OCI-LY3 (cell line): ENCODE results near the gene DDX20.
"Not testable (repeated sequence)": the region's sequence is repeated elsewhere in the genome, so short reads cannot be mapped to it uniquely, and the experiment has no call there.

Source experiments
- H2AFZ ChIP-seq: fragments of 200-600, 300-600 bp; shearing (Covaris generic); 2 replicates; pipeline ENCODE4 v1.6.0; 2014; ENCODE audit warnings: antibody characterized with exemption, low read depth, low read length
- H3K27ac ChIP-seq: fragments of 200-600, 300-600 bp; sonication (generic); 2 replicates; pipeline ENCODE4 v1.5.1; 2014; ENCODE audit warnings: mild to moderate bottlenecking, low read length, moderate library complexity, mixed read lengths
- H3K27me3 ChIP-seq: fragments of 200-600, 300-600 bp; sonication (generic); 2 replicates; pipeline ENCODE4 v1.6.1; 2014; ENCODE audit warnings: low read depth, low read length, mixed read lengths
- H3K36me3 ChIP-seq: fragments of 200-600, 300-600 bp; sonication (generic); replicated peaks from 2 replicates; pipeline ENCODE3; 2014; ENCODE audit warnings: low read depth, low read length, mixed read lengths
- H3K4me1 ChIP-seq: fragments of 300-600, 200-600 bp; sonication (generic); 2 replicates; pipeline ENCODE4 v1.6.1; 2014; ENCODE audit warnings: low read length, mixed read lengths
- H3K4me2 ChIP-seq: fragments of 200-600, 300-600 bp; sonication (generic); 2 replicates; pipeline ENCODE4 v1.6.1; 2014; ENCODE audit warnings: low read length, mixed read lengths
- H3K4me3 ChIP-seq: fragments of 300-600, 200-600 bp; sonication (generic); 2 replicates; pipeline ENCODE4 v1.5.1; 2014; ENCODE audit warnings: antibody characterized with exemption, mild to moderate bottlenecking, low read length, moderate library complexity
- H3K79me2 ChIP-seq: fragments of 300-600, 200-600 bp; shearing (Covaris generic); 2 replicates; pipeline ENCODE4 v1.6.1; 2014; ENCODE audit warnings: mild to moderate bottlenecking, low read length, mixed read lengths
- H3K9ac ChIP-seq: fragments of 300-600, 200-600 bp; shearing (Covaris generic); 2 replicates; pipeline ENCODE4 v1.6.0; 2014; ENCODE audit warnings: mild to moderate bottlenecking, low read length, moderate library complexity
- H3K9me3 ChIP-seq: fragments of 200-600, 300-600 bp; shearing (Covaris generic); 2 replicates; pipeline ENCODE4 v1.6.1; 2014; ENCODE audit warnings: low read length, mixed read lengths; ENCODE audit not compliant: insufficient read depth
- H4K20me1 ChIP-seq: fragments of 200-600, 300-600 bp; sonication (generic); 2 replicates; pipeline ENCODE4 v1.6.1; 2016; ENCODE audit warnings: low read length, mixed read lengths; ENCODE audit not compliant: insufficient read depth
- CTCF ChIP-seq: fragments of 200-600, 300-600 bp; sonication (generic); IDR thresholded peaks from 2 replicates; pipeline ENCODE4 v1.5.1; 2014; ENCODE audit warnings: antibody characterized with exemption, low read length, low read depth
- EZH2phosphoT487 ChIP-seq: fragments of 200-600 bp; shearing (Covaris generic); IDR thresholded peaks from 2 replicates; pipeline ENCODE4 v1.6.1; 2018; ENCODE audit warnings: antibody characterized with exemption, mixed run types, low read depth

DDX20 gene

GRCh38 chr1:111739194-111739924 lies 16.3 kb upstream of the DDX20 start, which contains the start of gene INKA2:
Gene INKA2 (minus strand): TSS chr1:111739395. CDS start chr1:111739242, 153 bp downstream.
- H4K20me1 ChIP-seq = 0 out of 2 replicates have a peak, but pooled peaks cover 7% of the 10 kb centered on the region
- TF ChIP-seq EZH2phosphoT487 (no peak), CTCF (no peak)

GRCh38 chr1:111739925-111740765 lies 15.6 kb upstream of the DDX20 start:
- Histone ChIP-seq H3K4me3 (peak overlapping the region; percentile 98), H3K79me2 (0 out of 2 replicates have a peak, but pooled peaks cover 3% of the 10 kb centered on the region), H3K4me1 (peaks cover 12% of the 10 kb centered on the region), H3K9me3 (no peaks in the 10 kb centered on the region), H3K27me3 (no peaks in the 10 kb centered on the region), H3K27ac (no peak overlapping the region), H3K36me3 (no peaks in the 10 kb centered on the region), H3K4me2 (peak overlapping the region; percentile 89), H4K20me1 (0 out of 2 replicates have a peak, but pooled peaks cover 7% of the 10 kb centered on the region), H2AFZ (peak overlapping the region; percentile 47; the same call in 1 of the 2 replicates), H3K9ac (peak overlapping the region; percentile 56)
- TF ChIP-seq CTCF (0 out of 2 replicates have a peak, but pooled peaks have one; percentile 16), EZH2phosphoT487 (no peak)

More at GRCh38 chr1:111739194-111739924, 16.3 kb upstream of the DDX20 start, which contains the start of gene INKA2:
- no peaks in the 10 kb centered on the region for H3K36me3 ChIP-seq
- peaks cover 12% of the 10 kb centered on the region for H3K4me1 ChIP-seq
- no peaks in the 10 kb centered on the region for H3K9me3 ChIP-seq
- H3K27me3 ChIP-seq = no peaks in the 10 kb centered on the region
- peak within 1 kb of the TSS; percentile 65 for H2AFZ ChIP-seq
- H3K4me2 ChIP-seq = peak within 1 kb of the TSS; percentile 89
- H3K79me2 ChIP-seq = 0 out of 2 replicates have a peak, but pooled peaks cover 3% of the 10 kb centered on the region
- H3K9ac ChIP-seq = peak within 1 kb of the TSS; percentile 90
- peak within 1 kb of the TSS; percentile 63 for H3K27ac ChIP-seq
- H3K4me3 ChIP-seq = peak within 1 kb of the TSS; percentile 98

GRCh38 chr1:111742292-111742691 lies 13.4 kb upstream of the DDX20 start:
- not testable (repeated sequence) for H3K9ac ChIP-seq, H3K36me3 ChIP-seq, H3K9me3 ChIP-seq, H3K27ac ChIP-seq, H3K4me3 ChIP-seq, H2AFZ ChIP-seq, H3K4me2 ChIP-seq, H4K20me1 ChIP-seq, H3K27me3 ChIP-seq, H3K79me2 ChIP-seq
- peaks cover 16% of the 10 kb centered on the region for H3K4me1 ChIP-seq

DNA sequence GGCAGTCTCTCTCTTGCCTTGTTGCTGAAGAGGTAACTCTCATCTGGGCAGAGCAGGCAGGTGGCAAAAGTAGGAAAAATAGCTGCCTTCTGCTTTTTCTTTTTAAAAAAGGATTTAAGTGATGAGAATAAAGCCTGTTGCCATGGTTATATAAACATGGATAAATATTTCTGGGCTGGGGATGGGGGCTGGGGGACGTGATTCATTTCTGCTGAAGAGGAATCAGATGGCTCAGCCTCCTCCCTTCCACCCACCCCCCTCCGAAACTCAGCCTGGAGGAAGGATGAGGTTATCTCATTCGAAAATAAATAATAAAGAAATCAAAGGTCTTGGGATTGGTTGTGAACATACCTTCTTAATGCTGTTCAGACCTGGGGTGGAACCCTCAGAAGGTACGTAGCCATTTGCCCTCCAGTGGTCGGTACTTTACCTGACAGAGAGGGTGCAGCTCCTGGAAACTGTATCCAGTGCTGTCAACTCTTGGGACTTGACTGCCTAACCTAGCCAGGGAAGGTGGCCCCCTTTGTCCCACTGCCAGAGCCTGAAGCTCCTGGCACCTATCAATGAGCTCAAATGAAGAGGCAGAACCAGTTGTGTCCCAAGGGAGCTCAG lies 12.7 kb upstream of the DDX20 start:
- peaks cover 12% of the 10 kb centered on the region for H3K4me1 ChIP-seq
- no peaks in the 10 kb centered on the region for H3K9me3 ChIP-seq
- H3K4me2 ChIP-seq = no peak overlapping the region
- no peak overlapping the region for H3K4me3 ChIP-seq
- no peaks in the 10 kb centered on the region for H3K36me3 ChIP-seq
- no peak for TF ChIP-seq CTCF
- no peak for TF ChIP-seq EZH2phosphoT487
- H3K9ac ChIP-seq = no peak overlapping the region
- no peak overlapping the region for H2AFZ ChIP-seq
- 0 out of 2 replicates have a peak, but pooled peaks cover under 1% of the 10 kb centered on the region for H3K79me2 ChIP-seq
- no peaks in the 10 kb centered on the region for H3K27me3 ChIP-seq
- no peak overlapping the region for H3K27ac ChIP-seq
- H4K20me1 ChIP-seq = no peaks in the 10 kb centered on the region
